PC-3 (cell line): ENCODE results near the gene KIAA1217. TPM values are rescaled to one million over a fixed set of nuclear protein-coding genes. Genes with fewer than 3 reads are reported as not detected.

Experiments used
- ATAC-seq: fragments of 200-7000 bp; cut with Tn5 transposase; 2 replicates; pipeline ENCODE4 v1.9.1; 2020; ENCODE audit warnings: mild to moderate bottlenecking, moderate library complexity
- BruUV-seq: library from RNA; stranded (reverse); fragments of 400-500 nt; replicated peaks from 2 replicates; lab custom pipeline; 2021; lab: Mats Ljungman, UMichigan
- CTCF ChIA-PET: fragments of 300-600 bp; sonication (Branson Sonifier 250); formaldehyde crosslinking; loops from one replicate; lab custom pipeline; 2022; ENCODE audit warnings: antibody characterized with exemption; lab: Charles Lee
- POLR2A ChIA-PET: fragments of 300-600 bp; sonication (Branson Sonifier 250); formaldehyde crosslinking; loops from one replicate; lab custom pipeline; 2022; ENCODE audit warnings: antibody characterized with exemption; ENCODE audit not compliant: unreplicated experiment; lab: Charles Lee
- DNase-seq: peaks from one replicate; pipeline ENCODE4 v3.0.0-alpha.2; 2015
- H2AFZ ChIP-seq: fragments of 300-600 bp; sonication (generic); 2 replicates; pipeline ENCODE4 v1.6.0; 2016; ENCODE audit warnings: antibody characterized with exemption, low read length
- H3F3A ChIP-seq: fragments of 300-600 bp; sonication (generic); one replicate; pipeline ENCODE4 v1.6.0; 2017; ENCODE audit warnings: antibody characterized with exemption, low read length, control low read depth, mild to moderate bottlenecking; ENCODE audit not compliant: unreplicated experiment
- H3K27ac ChIP-seq: fragments of 300-600 bp; sonication (generic); 2 replicates; pipeline ENCODE4 v1.5.1; 2016; ENCODE audit warnings: mild to moderate bottlenecking, low read length
- H3K27me3 ChIP-seq: fragments of 300-600 bp; sonication (generic); 2 replicates; pipeline ENCODE4 v1.6.1; 2016; ENCODE audit warnings: low read length, mixed read lengths
- H3K36me3 ChIP-seq: fragments of 300-600 bp; sonication (generic); 2 replicates; pipeline ENCODE4 v1.6.1; 2016; ENCODE audit warnings: low read depth, mixed run types, low read length, mixed read lengths
- H3K4me1 ChIP-seq: fragments of 300-600 bp; sonication (generic); 2 replicates; pipeline ENCODE4 v1.5.1; 2016; ENCODE audit warnings: low read length; ENCODE audit not compliant: insufficient read depth
- H3K4me2 ChIP-seq: fragments of 300-600 bp; sonication (generic); 2 replicates; pipeline ENCODE4 v1.6.0; 2016; ENCODE audit warnings: low read length
- H3K4me3 ChIP-seq: fragments of 300-600 bp; sonication (generic); 2 replicates; pipeline ENCODE4 v1.5.1; 2016; ENCODE audit warnings: mild to moderate bottlenecking, low read length, mixed read lengths
- H3K79me2 ChIP-seq: fragments of 300-600 bp; sonication (generic); 2 replicates; pipeline ENCODE4 v1.6.1; 2017; ENCODE audit warnings: low read length, mixed read lengths
- H3K9ac ChIP-seq: fragments of 300-600 bp; sonication (generic); 2 replicates; pipeline ENCODE4 v1.6.0; 2016; ENCODE audit warnings: mild to moderate bottlenecking, low read length
- H3K9me2 ChIP-seq: fragments of 300-600 bp; sonication (generic); replicated peaks from 2 replicates; pipeline ENCODE4 v1.6.1; 2016; ENCODE audit warnings: mixed run types, low read length, mixed read lengths
- H3K9me3 ChIP-seq: fragments of 300-600 bp; sonication (generic); 2 replicates; pipeline ENCODE4 v1.6.1; 2016; ENCODE audit warnings: low read length, mixed read lengths
- H4K20me1 ChIP-seq: fragments of 300-600 bp; sonication (generic); 2 replicates; pipeline ENCODE4 v1.6.1; 2016; ENCODE audit warnings: low read length, mixed read lengths
- CTCF ChIP-seq: fragments of 300-600 bp; sonication (generic); conservative IDR thresholded peaks from 2 replicates; pipeline ENCODE4 v1.5.1; 2017; ENCODE audit warnings: antibody characterized with exemption, low read depth, mild to moderate bottlenecking, low read length
- EZH2 ChIP-seq: fragments of 300-600 bp; sonication (generic); IDR thresholded peaks from one replicate; pipeline ENCODE4 v1.6.1; 2017; ENCODE audit warnings: antibody characterized with exemption, mild to moderate bottlenecking, low read length; ENCODE audit not compliant: unreplicated experiment
- EZH2phosphoT487 ChIP-seq: fragments of 300-600 bp; sonication (generic); IDR thresholded peaks from 2 replicates; pipeline ENCODE4 v1.6.1; 2018; ENCODE audit warnings: mild to moderate bottlenecking, antibody characterized with exemption, low read length, borderline replicate concordance
- intact Hi-C: fragments of 100-400 bp; cut with micrococcal nuclease; formaldehyde crosslinking; loops from 2 replicates; pipeline ENCODE4 v1.9.0; 2023
- total RNA-seq: library from RNA; depleted of rRNA; stranded (reverse); fragments of >200 nt; gene quantifications from 2 replicates; pipeline ENCODE4 v1.2.3, GENCODE V29; 2014

The KIAA1217 gene
- total RNA-seq, 1 experiment from 2014 or later: 16.0 TPM

- peak; percentile 72 for DNase-seq
- Histone ChIP-seq H4K20me1 (peaks cover 3% of the 10 kb centered on the region; the same call in 1 of the 2 replicates), H3F3A (no peaks in the 10 kb centered on the region), H3K9me2 (no peaks in the 10 kb centered on the region), H3K4me3 (peak overlapping the region; percentile 68), H3K4me2 (peak overlapping the region; percentile 87), H3K36me3 (no peaks in the 10 kb centered on the region), H3K79me2 (peaks cover 31% of the 10 kb centered on the region), H3K27me3 (no peaks in the 10 kb centered on the region), H3K9ac (peak overlapping the region; percentile 93), H3K4me1 (peaks cover 33% of the 10 kb centered on the region), H3K9me3 (no peaks in the 10 kb centered on the region), H3K27ac (peak overlapping the region; percentile 98), H2AFZ (no peak overlapping the region)
- no TSS peak for BruUV-seq
- intact Hi-C loops: loop anchor here (2.0 to 5.0 kb wide), 2 partner anchors 135 to 307 kb away; no protein-coding TSS in a partner anchor
- peak; percentile 39 for ATAC-seq
- POLR2A ChIA-PET: interaction anchor here (0.8 kb wide), 1 partner anchor 83 kb away, joined by 5 read pairs; no protein-coding TSS in a partner anchor
- TF ChIP-seq CTCF: no peak
- no peak for TF ChIP-seq EZH2phosphoT487
- no peak for TF ChIP-seq EZH2
- CTCF ChIA-PET: interaction anchor here (0.6 kb wide), 1 partner anchor 292 kb away, joined by 5 read pairs; no protein-coding TSS in a partner anchor
Measured at GRCh38 chr10:24209946-24210491, 1.1 kb downstream of the KIAA1217 start.

GRCh38 chr10:24210501-24210900, 1.6 kb downstream of the KIAA1217 start:
- ATAC-seq (no peak), DNase-seq (peak; percentile 8)
- H3K79me2 ChIP-seq: peaks cover 35% of the 10 kb centered on the region
- H4K20me1 ChIP-seq: peaks cover 8% of the 10 kb centered on the region; the same call in 1 of the 2 replicates
- H2AFZ ChIP-seq: no peak overlapping the region
- H3K27me3 ChIP-seq: no peaks in the 10 kb centered on the region
- H3K4me1 ChIP-seq: peaks cover 33% of the 10 kb centered on the region
- H3K4me2 ChIP-seq: peak overlapping the region; percentile 87
- no peaks in the 10 kb centered on the region for H3K9me2 ChIP-seq
- POLR2A ChIA-PET: interaction anchor here (0.6 to 0.7 kb wide), 2 partner anchors 90 to 293 kb away, joined by 4 to 18 read pairs; no protein-coding TSS in a partner anchor
- TF ChIP-seq EZH2phosphoT487 (no peak), EZH2 (no peak), CTCF (no peak)
- CTCF ChIA-PET: interaction anchor here (0.6 kb wide), 1 partner anchor 291 kb away, joined by 5 read pairs; no protein-coding TSS in a partner anchor
- H3K9ac ChIP-seq: peak overlapping the region; percentile 93
- no peaks in the 10 kb centered on the region for H3F3A ChIP-seq
- TSS peak; percentile 7 for BruUV-seq
- H3K27ac ChIP-seq: peak overlapping the region; percentile 98
- H3K4me3 ChIP-seq: peak overlapping the region; percentile 68
- H3K36me3 ChIP-seq: no peaks in the 10 kb centered on the region
- intact Hi-C loops: no loop called here
- H3K9me3 ChIP-seq: no peaks in the 10 kb centered on the region

GRCh38 chr10:24213266-24213665, 4.3 kb downstream of the KIAA1217 start:
- ChIA-PET CTCF (no interaction called here), POLR2A (no interaction called here)
- no peak for ATAC-seq
- no TSS peak for BruUV-seq
- intact Hi-C loops: no loop called here
- DNase-seq: no peak
- no peaks in the 10 kb centered on the region for H3F3A ChIP-seq
- peaks cover 38% of the 10 kb centered on the region for H3K79me2 ChIP-seq
- H3K4me3 ChIP-seq: no peak overlapping the region
- H3K4me1 ChIP-seq: peaks cover 11% of the 10 kb centered on the region
- H3K9me2 ChIP-seq: no peaks in the 10 kb centered on the region
- H2AFZ ChIP-seq: no peak overlapping the region
- TF ChIP-seq EZH2 (no peak), EZH2phosphoT487 (no peak), CTCF (no peak)
- no peak overlapping the region for H3K4me2 ChIP-seq
- H3K27me3 ChIP-seq: no peaks in the 10 kb centered on the region
- no peaks in the 10 kb centered on the region for H3K36me3 ChIP-seq
- H3K27ac ChIP-seq: no peak overlapping the region
- H3K9ac ChIP-seq: no peak overlapping the region
- no peaks in the 10 kb centered on the region for H3K9me3 ChIP-seq
- peaks cover 9% of the 10 kb centered on the region; the same call in 1 of the 2 replicates for H4K20me1 ChIP-seq
